Effector memory CD8-positive, alpha-beta T cell (primary cell): ENCODE data around the gene PYGM.
"Not testable (repeated sequence)": the region's sequence is repeated elsewhere in the genome, so short reads cannot be mapped to it uniquely, and the experiment has no call there.

Source experiments
- ATAC-seq: fragments of 150-1000 bp; cut with Tn5 transposase; replicated peaks from 2 replicates; pipeline ENCODE4 v1.10.0; 2021; ENCODE audit warnings: mild to moderate bottlenecking, moderate library complexity
- DNase-seq, 3 experiments: peaks; one replicate each; pipeline ENCODE4 v3.0.0; 2021
- H3K27ac Mint-ChIP-seq, 2 donors: one replicate each; pipeline ENCODE4 v1.8.0; 2022; ENCODE audit warnings: mild to moderate bottlenecking in 2 of 2, mixed read lengths in 2 of 2, moderate library complexity in 2 of 2
- H3K27me3 Mint-ChIP-seq, 2 donors: one replicate each; pipeline ENCODE4 v1.8.0; 2022; ENCODE audit warnings: mixed read lengths in 2 of 2
- H3K36me3 Mint-ChIP-seq: one replicate; pipeline ENCODE4 v1.8.0; 2022; ENCODE audit warnings: mild to moderate bottlenecking, moderate library complexity, mixed read lengths; ENCODE audit not compliant: insufficient read depth
- H3K4me1 Mint-ChIP-seq, 2 donors: one replicate each; pipeline ENCODE4 v1.8.0; 2022; ENCODE audit warnings: low read depth in 2 of 2, mixed read lengths in 2 of 2
- H3K4me3 Mint-ChIP-seq, 2 donors: one replicate each; pipeline ENCODE4 v1.8.0; 2022; ENCODE audit warnings: mild to moderate bottlenecking in 2 of 2, mixed read lengths in 2 of 2, moderate library complexity in 2 of 2
- H3K9me3 Mint-ChIP-seq, 2 donors: one replicate each; pipeline ENCODE4 v1.8.0; 2022; ENCODE audit warnings: mixed read lengths in 2 of 2

Gene PYGM

DNA sequence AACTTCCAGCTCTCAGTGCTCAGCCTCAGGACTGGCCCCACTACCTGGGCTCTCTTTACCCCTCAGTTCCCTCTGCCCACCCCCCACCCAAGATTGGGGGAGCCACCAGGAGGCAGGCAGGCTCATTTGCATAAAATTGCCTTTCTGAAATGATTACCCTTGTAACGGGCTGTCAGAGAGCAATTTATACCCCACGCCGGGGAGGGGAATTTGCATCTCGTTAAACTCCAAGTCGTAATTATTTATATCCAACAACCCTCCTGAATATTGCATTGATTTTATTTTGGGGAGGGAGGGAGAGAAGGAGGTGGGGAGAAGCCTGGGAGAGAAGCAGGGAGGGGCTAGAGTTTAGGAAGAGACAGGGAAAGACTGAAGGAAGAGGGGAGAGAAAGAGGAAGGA is 45.1 kb downstream of the PYGM start:
- ATAC-seq (no peak), DNase-seq (no peak)
- no peak overlapping the region for H3K27ac Mint-ChIP-seq
- H3K4me1 Mint-ChIP-seq, result peaks cover 9 to 15% of the 10 kb centered on the region in 2 donors
- no peaks in the 10 kb centered on the region for H3K9me3 Mint-ChIP-seq
- peaks cover 77 to 89% of the 10 kb centered on the region in 2 donors for H3K27me3 Mint-ChIP-seq
- peak overlapping the region in 1 of 2 donors; percentile 47 for H3K4me3 Mint-ChIP-seq
- H3K36me3 Mint-ChIP-seq, result no peaks in the 10 kb centered on the region

DNA sequence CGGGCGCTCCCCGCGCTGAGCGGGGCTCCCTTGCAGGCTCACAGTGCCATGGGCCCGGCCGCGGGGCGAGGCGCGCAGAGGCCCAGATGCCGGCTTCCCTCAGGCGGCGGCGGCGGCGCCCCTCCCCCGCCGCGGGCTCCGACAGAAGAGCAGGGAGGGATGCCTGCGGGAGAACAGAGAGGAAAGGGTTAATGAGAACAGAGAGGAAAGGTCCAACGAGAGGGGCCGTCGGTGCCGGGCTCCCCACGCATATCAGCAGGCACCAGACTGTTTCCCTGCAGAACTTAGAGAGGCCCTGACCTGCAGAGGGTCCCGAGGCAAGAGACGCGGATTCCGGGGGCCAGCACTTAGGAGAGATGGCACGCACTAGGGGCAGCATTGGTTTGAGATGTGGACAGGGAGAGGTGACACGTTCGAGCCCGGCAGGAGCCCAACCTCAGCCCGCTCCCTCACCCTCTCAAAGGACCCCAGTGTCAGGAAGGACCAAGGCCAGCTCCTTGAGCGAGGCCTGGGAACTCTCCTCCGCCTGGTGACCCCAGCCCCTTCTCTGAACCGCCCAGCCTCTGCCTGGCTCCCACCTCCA is 45.9 kb downstream of the PYGM start:
- ATAC-seq, result no peak
- no peak overlapping the region for H3K27ac Mint-ChIP-seq
- H3K4me3 Mint-ChIP-seq, result peak overlapping the region; percentile 47 to 52

DNA sequence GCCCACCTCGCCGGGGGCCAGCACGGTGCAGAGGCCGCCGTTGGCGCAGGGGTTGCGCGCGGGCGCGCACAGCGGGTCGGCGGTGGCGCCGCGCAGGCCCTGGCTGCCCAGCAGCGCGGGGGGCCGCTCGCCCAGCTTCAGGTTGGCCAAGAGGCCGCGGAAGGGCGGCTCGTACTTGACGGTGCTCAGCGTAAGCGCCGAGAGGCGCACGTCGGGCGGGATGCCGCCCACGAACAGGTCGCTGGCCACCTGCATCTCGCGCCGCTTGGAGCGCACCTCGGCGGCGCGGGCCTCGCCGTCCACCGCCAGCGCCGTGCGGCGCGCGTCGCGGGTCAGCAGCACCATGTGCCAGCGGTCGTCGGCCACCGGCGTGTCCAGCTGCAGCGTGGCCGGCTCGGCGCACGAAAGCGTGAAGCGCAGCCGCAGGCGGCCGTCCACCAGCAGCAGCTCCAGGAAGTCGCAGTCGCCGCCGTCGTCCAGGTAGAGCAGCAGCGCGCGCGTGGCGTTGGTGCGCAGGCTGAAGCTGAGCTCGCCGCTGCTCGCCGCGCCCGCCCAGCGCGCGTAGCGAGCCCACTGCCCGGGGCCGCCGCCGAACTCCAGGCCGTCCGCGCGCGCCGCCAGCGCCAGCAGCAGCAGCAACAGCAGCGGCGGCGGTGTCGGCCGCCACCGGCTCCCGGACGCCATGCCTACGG is 46.6 kb downstream of the PYGM start:
- Mint-ChIP-seq H3K27me3 (peaks cover 84 to 86% of the 10 kb centered on the region in 2 donors), H3K4me1 (peaks cover 9 to 15% of the 10 kb centered on the region in 2 donors), H3K9me3 (no peaks in the 10 kb centered on the region), H3K27ac (no peak overlapping the region), H3K36me3 (no peaks in the 10 kb centered on the region), H3K4me3 (no peak overlapping the region)
- ATAC-seq, result peak; percentile 62
- DNase-seq, result no peak

More for the DNA sequence above, 45.9 kb downstream of the PYGM start:
- Mint-ChIP-seq H3K4me1 (peaks cover 9 to 15% of the 10 kb centered on the region in 2 donors), H3K9me3 (no peaks in the 10 kb centered on the region), H3K36me3 (no peaks in the 10 kb centered on the region), H3K27me3 (peaks cover 83 to 87% of the 10 kb centered on the region in 2 donors)
- DNase-seq, result no peak

DNA sequence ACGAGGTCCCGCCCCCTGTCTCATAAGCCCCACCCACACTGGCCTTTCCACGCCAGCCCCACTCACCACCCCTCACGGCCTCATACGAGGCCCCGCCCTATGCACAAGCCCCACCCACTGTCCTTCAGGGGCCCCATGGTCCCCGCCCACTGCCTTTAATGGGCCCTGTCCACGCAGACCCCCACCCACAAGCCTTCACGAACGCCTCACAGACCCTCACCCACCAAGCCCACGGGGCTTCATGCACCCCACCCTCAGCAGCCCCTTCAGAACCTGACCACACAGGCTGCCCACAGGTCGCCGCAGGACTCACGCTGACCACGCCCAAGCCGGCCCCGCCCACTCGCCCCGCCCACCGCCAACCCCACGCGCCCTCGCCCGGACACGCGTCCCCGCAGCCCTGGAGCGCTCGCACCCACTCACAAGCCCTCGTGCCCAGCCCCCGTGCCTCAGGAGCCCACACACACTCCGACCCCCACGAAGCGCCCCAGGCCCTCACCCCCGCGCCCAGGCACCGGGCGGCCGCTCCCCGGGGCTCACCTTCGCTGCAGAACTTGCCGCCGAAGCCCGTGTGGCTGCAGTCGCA is 47.3 kb downstream of the PYGM start:
- Mint-ChIP-seq H3K27ac (no peak overlapping the region), H3K4me3 (peak overlapping the region; percentile 43 to 52), H3K4me1 (peaks cover 9 to 15% of the 10 kb centered on the region in 2 donors), H3K36me3 (no peaks in the 10 kb centered on the region), H3K9me3 (no peaks in the 10 kb centered on the region), H3K27me3 (peaks cover 81 to 84% of the 10 kb centered on the region in 2 donors)
- DNase-seq (no peak), ATAC-seq (peak; percentile 21)

DNA sequence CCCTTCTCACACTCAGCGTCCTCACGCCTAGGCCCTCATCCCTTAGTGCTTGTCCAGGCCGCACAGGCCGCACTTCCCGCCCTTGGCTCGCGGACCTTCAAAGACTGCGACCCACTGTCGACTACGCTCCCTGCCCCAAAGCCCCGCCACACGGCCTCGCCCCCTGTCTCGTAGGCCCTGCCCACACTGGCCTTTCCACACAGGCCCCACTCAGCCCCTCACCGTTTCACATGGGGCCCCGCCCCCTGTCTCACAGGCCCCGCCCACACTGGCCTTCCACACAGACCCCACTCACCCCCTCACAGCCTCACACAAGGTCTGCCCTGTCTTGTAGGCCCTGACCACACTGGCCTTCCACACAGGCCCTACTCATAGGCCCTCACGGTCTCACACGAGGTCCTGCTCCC is 47.8 kb downstream of the PYGM start:
- peaks cover 9 to 15% of the 10 kb centered on the region in 2 donors for H3K4me1 Mint-ChIP-seq
- peaks cover 76 to 79% of the 10 kb centered on the region in 2 donors for H3K27me3 Mint-ChIP-seq
- H3K9me3 Mint-ChIP-seq, result no peaks in the 10 kb centered on the region
- H3K36me3 Mint-ChIP-seq, result peaks cover under 1% of the 10 kb centered on the region
- H3K4me3 Mint-ChIP-seq, result peak overlapping the region; percentile 43 to 52
- H3K27ac Mint-ChIP-seq, result no peak overlapping the region
- DNase-seq (no peak), ATAC-seq (no peak)

DNA sequence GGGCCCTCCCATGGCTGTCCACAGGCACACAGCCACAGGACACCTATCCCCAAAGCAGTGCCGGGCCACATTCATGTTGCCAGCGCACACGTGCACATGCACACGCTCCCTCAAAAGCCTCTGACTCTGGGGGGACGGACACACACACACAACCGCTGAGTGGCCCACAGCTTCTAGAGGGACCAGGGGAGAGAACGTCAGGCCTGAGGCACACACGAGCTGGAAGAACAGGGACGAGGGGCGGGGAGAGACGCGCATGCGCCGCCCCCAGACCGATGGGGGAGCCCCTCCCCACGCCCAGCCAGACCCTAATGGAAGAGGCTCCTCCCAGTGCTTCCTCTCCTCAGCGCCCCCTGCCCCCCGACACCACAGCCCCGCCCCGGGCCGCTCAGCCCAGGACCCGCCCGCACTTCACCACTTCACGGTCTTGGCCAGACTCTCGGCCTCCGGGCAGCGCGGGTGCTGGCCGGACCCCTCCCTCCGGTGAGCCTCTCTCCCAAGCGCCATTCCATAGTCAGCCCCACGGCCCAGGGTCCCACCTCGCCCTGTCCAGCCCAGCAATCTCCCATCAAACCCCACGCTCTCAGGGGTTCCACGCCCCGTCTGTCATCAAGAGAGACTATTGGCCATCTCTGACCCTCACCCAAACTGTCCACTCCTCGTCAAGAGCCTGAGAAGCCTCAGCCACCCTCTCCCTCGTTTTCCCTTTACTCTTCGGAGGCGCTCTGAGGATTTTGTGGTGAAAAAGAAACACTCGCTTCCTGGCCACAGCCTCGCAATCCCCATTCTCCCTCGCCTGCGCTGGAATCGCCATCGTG is 48.4 kb downstream of the PYGM start:
- Mint-ChIP-seq H3K36me3 (peaks cover 5% of the 10 kb centered on the region), H3K9me3 (no peaks in the 10 kb centered on the region), H3K4me1 (peaks cover 9 to 15% of the 10 kb centered on the region in 2 donors), H3K4me3 (peak overlapping the region in 1 of 2 donors; percentile 52), H3K27ac (no peak overlapping the region), H3K27me3 (peaks cover 76 to 79% of the 10 kb centered on the region in 2 donors)
- ATAC-seq (no peak), DNase-seq (no peak)

DNA sequence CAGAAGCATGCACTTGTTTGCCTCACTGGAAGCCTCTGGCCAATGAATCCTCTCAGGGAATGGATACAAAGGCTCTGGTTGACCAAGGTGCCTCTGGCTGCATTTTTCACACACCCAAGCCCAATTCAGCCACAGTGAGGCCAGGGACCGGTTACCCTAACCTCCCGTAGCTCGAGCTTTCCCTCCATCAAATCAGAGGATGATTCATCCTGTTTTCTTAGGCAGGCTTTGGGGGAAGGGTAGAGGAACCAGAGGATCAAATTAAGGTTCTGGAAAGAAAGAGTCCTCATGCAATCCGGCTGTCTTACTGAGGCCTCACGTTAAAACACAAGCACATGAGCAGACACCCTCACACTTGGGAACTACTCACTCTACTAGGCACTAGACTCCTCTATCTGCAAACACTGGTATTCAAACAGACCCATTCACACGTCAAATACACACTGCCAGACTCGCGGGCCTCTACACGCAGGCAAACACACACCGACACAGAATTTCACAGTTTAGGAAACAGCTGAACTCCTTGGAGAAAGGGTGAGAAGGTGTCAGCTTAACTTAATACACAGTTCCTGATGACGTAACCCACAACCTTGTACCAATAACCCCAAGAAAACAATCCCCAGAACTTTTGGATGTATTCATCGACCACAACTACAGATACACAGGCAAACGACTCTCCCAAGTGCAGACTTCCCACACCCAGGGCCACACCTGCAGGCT is 49.2 kb downstream of the PYGM start:
- ATAC-seq, result no peak
- H3K4me1 Mint-ChIP-seq, result peaks cover 9 to 15% of the 10 kb centered on the region in 2 donors

DNA sequence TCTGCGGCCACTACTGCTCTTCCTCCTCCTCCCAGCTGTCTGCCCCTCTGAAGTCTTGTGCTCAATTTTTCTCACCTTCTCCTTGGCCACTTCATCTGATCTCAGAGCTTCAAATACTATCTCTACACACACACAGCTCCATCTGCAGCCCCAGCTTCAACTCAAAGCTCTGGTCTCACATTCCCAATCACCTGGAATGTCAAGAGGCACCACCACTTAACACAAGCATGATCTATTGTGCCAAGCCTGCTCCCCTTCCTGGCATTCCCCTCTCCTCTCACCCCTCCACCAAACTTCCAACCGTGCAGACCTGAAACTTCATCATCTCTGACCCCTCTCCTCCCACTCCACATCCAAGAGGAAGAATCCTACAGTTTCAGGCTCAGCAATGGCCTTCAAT is 54.3 kb downstream of the PYGM start:
- Mint-ChIP-seq H3K36me3 (peaks cover 11% of the 10 kb centered on the region), H3K27me3 (peaks cover 43 to 56% of the 10 kb centered on the region in 2 donors), H3K27ac (no peak overlapping the region), H3K4me3 (no peak overlapping the region), H3K4me1 (peaks cover 0 to 6% of the 10 kb centered on the region in 2 donors), H3K9me3 (no peaks in the 10 kb centered on the region)
- DNase-seq (no peak), ATAC-seq (no peak)

More for the DNA sequence above, 49.2 kb downstream of the PYGM start:
- no peak for DNase-seq
- Mint-ChIP-seq H3K9me3 (no peaks in the 10 kb centered on the region), H3K27ac (no peak overlapping the region), H3K36me3 (peaks cover 5% of the 10 kb centered on the region), H3K27me3 (peaks cover 71 to 79% of the 10 kb centered on the region in 2 donors), H3K4me3 (no peak overlapping the region)

DNA sequence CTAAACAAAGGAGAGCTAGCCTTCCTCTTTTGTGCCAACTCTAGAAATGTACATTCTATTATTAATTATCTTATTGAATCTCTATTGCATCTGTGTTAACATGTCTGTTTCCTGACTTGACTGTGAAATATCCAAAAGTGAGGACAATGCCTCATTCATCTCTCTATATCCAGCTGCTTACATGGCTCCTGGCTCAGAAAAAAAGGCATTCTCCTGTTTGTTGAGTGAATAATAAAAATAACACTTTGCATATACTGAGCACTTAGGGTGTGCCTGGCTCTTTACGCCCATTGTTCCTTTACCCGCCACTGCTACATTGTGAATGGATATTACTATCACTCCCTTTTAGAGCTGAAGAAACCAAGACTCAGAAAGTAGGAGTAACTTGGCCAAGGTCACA is 56.7 kb downstream of the PYGM start:
- Mint-ChIP-seq H3K27ac (no peak overlapping the region), H3K36me3 (peaks cover 11% of the 10 kb centered on the region), H3K9me3 (no peaks in the 10 kb centered on the region), H3K27me3 (peaks cover 28 to 42% of the 10 kb centered on the region in 2 donors), H3K4me3 (no peak overlapping the region), H3K4me1 (peaks cover 0 to 6% of the 10 kb centered on the region in 2 donors)
- DNase-seq, result no peak
- ATAC-seq, result no peak

DNA sequence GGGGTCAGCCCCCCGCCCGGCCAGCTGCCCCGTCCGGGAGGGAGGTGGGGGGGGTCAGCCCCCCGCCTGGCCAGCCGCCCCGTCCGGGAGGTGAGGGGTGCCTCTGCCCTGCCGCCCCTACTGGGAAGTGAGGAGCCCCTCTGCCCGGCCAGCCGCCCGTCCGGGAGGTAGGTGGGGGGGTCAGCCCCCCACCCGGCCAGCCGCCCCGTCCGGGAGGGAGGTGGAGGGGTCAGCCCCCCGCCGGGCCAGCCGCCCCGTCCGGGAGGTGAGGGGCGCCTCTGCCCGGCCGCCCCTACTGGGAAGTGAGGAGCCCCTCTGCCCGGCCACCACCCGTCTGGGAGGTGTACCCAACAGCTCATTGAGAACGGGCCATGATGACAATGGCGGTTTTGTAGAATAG is 57.8 kb downstream of the PYGM start:
- not testable (repeated sequence) for H3K9me3 Mint-ChIP-seq, DNase-seq, H3K4me3 Mint-ChIP-seq, H3K4me1 Mint-ChIP-seq, H3K27ac Mint-ChIP-seq, ATAC-seq
- Mint-ChIP-seq H3K36me3 (peaks cover 10% of the 10 kb centered on the region), H3K27me3 (peaks cover 25 to 40% of the 10 kb centered on the region in 2 donors)

DNA sequence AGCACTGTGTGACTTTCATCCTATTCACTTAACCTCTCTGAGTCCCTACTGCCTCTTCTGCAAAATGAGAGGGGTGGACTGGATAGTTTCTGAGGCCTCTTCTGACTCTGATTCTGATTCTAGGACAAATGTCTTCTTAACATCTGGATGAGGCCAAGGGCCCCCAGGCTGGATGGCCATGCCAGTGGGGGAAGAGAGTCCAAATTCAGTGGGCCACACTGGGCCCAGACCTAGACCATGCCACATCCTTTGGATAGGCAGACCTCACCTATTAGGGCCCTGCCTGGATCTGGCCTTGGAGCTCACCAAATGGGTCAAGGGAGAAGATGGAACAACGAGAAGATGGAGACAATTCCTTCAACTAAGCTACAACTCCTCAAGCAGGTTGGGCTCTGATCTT is 61.3 kb downstream of the PYGM start:
- DNase-seq (no peak), ATAC-seq (no peak)
- peaks cover 3% of the 10 kb centered on the region for H3K36me3 Mint-ChIP-seq
- H3K9me3 Mint-ChIP-seq, result no peaks in the 10 kb centered on the region
- H3K27me3 Mint-ChIP-seq, result peaks cover 46 to 55% of the 10 kb centered on the region in 2 donors
- no peak overlapping the region for H3K4me3 Mint-ChIP-seq
- H3K27ac Mint-ChIP-seq, result no peak overlapping the region
- H3K4me1 Mint-ChIP-seq, result no peaks in the 10 kb centered on the region

DNA sequence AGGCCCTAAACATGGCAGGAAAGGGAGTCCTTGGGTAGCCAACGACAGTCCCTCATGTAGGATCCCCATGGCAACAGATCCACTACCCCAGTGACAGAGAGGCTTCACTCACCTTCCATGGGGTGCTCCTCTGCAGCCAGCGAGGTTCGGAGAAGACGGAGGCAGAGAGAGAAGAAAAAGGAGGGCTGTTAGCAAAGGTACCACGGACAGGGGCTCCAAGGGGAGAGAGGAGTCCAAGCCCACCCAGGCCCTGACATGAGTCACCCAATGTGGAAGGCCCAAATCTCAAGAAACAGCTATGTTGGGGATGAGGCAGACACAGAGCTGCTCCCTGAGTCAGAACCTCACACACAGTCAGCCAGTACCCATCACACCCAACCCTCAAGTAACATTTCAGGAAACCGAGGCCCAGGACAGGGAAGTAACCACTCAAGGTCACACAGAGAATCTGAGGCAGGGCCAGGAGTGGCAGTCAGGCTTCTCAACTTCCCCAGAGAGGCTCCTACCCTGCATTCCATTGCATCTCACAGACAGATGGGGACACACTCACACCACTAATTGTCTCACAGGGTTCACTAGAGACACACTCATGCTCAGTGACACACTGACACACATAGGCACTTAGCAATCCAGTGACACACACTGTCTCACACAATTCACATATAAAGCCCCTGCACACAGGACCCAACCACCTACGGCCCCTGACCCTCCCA is 62.0 kb downstream of the PYGM start:
- ATAC-seq, result no peak
- no peaks in the 10 kb centered on the region for H3K9me3 Mint-ChIP-seq
- H3K36me3 Mint-ChIP-seq, result peaks cover 3% of the 10 kb centered on the region
- peaks cover 2% of the 10 kb centered on the region in 2 donors for H3K4me1 Mint-ChIP-seq
- no peak for DNase-seq
- peaks cover 52 to 61% of the 10 kb centered on the region in 2 donors for H3K27me3 Mint-ChIP-seq
- no peak overlapping the region for H3K27ac Mint-ChIP-seq
- no peak overlapping the region for H3K4me3 Mint-ChIP-seq
